Common myeloid progenitor, CD34-positive (primary cell): ENCODE data around the gene CEACAM21. TPM values are rescaled to one million over a fixed set of nuclear protein-coding genes. Genes with fewer than 3 reads are reported as not detected.

ENCODE experiments used
- CTCF ChIA-PET: fragments of 350-600 bp; sonication (Branson Sonifier 250); formaldehyde crosslinking; loops from one replicate; lab custom pipeline; 2021; ENCODE audit warnings: antibody characterized with exemption; lab: Charles Lee
- POLR2A ChIA-PET: fragments of 350-600 bp; sonication (Branson Sonifier 250); formaldehyde crosslinking; loops from one replicate; lab custom pipeline; 2021; ENCODE audit warnings: antibody characterized with exemption; lab: Charles Lee
- DNase-seq, 3 donors: peaks; one replicate each; pipeline versions ENCODE4 v3.0.0 to v3.0.0-alpha.2; 2013
- H3K27ac ChIP-seq, 2 experiments: 1 replicate in 1 of 2; 2 replicates in 1 of 2; pipeline ENCODE4 v1.7.0; 2013; ENCODE audit warnings: inconsistent platforms in 2 of 2, low read length in 2 of 2, mild to moderate bottlenecking in 2 of 2, low read depth in 1 of 2, moderate library complexity in 1 of 2; ENCODE audit not compliant: severe bottlenecking in 2 of 2, insufficient read depth in 1 of 2, poor library complexity in 1 of 2
- H3K27me3 ChIP-seq, 5 experiments: replicated peaks in 2 of 5; 1 replicate in 3 of 5; 2 replicates in 2 of 5; pipeline versions ENCODE4 v1.6.1 to v1.7.0; 2013; ENCODE audit warnings: low read length in 4 of 5, mild to moderate bottlenecking in 2 of 5, moderate library complexity in 2 of 5, inconsistent platforms in 1 of 5; ENCODE audit not compliant: insufficient read depth in 5 of 5, control insufficient read depth in 4 of 5
- H3K36me3 ChIP-seq, 4 experiments: 1 replicate in 2 of 4; 2 replicates in 2 of 4; pipeline versions ENCODE4 v1.6.1 to v1.7.0; 2013; ENCODE audit warnings: low read length in 3 of 4, control low read depth in 1 of 4, mild to moderate bottlenecking in 1 of 4; ENCODE audit not compliant: control insufficient read depth in 4 of 4, insufficient read depth in 4 of 4
- H3K4me1 ChIP-seq, 4 experiments: 1 replicate in 3 of 4; 2 replicates in 1 of 4; pipeline versions ENCODE4 v1.6.1 to v1.7.1; 2013; ENCODE audit warnings: low read length in 3 of 4, mild to moderate bottlenecking in 3 of 4, control low read depth in 1 of 4, inconsistent platforms in 1 of 4, moderate library complexity in 1 of 4; ENCODE audit not compliant: control insufficient read depth in 4 of 4, insufficient read depth in 4 of 4; ENCODE audit errors: control extremely low read depth in 1 of 4
- H3K4me3 ChIP-seq, 7 experiments: 1 replicate in 4 of 7; 2 replicates in 3 of 7; pipeline versions ENCODE4 v1.5.1 to v1.7.0; 2013; ENCODE audit warnings: mild to moderate bottlenecking in 7 of 7, low read length in 6 of 7, moderate library complexity in 6 of 7, inconsistent platforms in 2 of 7, low read depth in 2 of 7, control low read depth in 1 of 7; ENCODE audit not compliant: insufficient read depth in 4 of 7, control insufficient read depth in 1 of 7; ENCODE audit errors: extremely low read depth in 1 of 7
- H3K9me3 ChIP-seq, 5 experiments: 1 replicate in 4 of 5; 2 replicates in 1 of 5; pipeline versions ENCODE4 v1.6.1 to v1.7.1; 2013; ENCODE audit warnings: low read length in 4 of 5, mild to moderate bottlenecking in 2 of 5, inconsistent platforms in 1 of 5, low read depth in 1 of 5, moderate library complexity in 1 of 5; ENCODE audit not compliant: control insufficient read depth in 4 of 5, insufficient read depth in 2 of 5; ENCODE audit errors: control extremely low read depth in 1 of 5
- WGBS: methylation state at CpG from one replicate; pipeline ENCODE4 v1.1.5; 2013; ENCODE audit not compliant: insufficient coverage; 5-methylcytosine and 5-hydroxymethylcytosine counted together
- polyA plus RNA-seq: library from polyadenylated mRNA; unstranded; fragments of 120-200 nt; gene quantifications from one replicate; pipeline ENCODE4 v1.2.1, GENCODE V29; 2013

The CEACAM21 gene
- polyA plus RNA-seq = 16.4 TPM

- 0% methylated on average over 3 of the region's 4 CpGs for WGBS
- Histone ChIP-seq H3K27me3 (no peaks in the 10 kb centered on the region), H3K9me3 (peaks cover 0 to 8% (median 3%) of the 10 kb centered on the region in 5 experiments), H3K27ac (peak within 1 kb of the TSS; percentile 22 to 39), H3K36me3 (peaks cover 0 to 36% (median 10%) of the 10 kb centered on the region in 4 experiments), H3K4me1 (peaks cover 1 to 13% (median 12%) of the 10 kb centered on the region in 4 experiments), H3K4me3 (peak within 1 kb of the TSS in 5 of 7 experiments; percentile 8 to 60 (median 22))
- DNase-seq = peak; percentile 59 to 86 (median 80)
- POLR2A ChIA-PET = interaction anchor here (0.7 kb wide), 2 partner anchors 12 to 21 kb away, joined by 3 read pairs; no protein-coding TSS in a partner anchor
- CTCF ChIA-PET = interaction anchor here (0.9 to 3.9 kb wide), 5 partner anchors 9 to 126 kb away, joined by 3 to 16 read pairs (median 4); no protein-coding TSS in a partner anchor
Observed at GRCh38 chr19:41575998-41576397, at the start of gene CEACAM21. TSS of gene CEACAM21 (plus strand) at chr19:41576166. CDS start at chr19:41576275, 109 bp downstream.

GRCh38 chr19:41527089-41527488 lies 48.9 kb upstream of the CEACAM21 start:
- ChIA-PET CTCF (interaction anchor here (7.1 kb wide), 1 partner anchor 37 kb away, joined by 43 read pairs; no protein-coding TSS in a partner anchor), POLR2A (no interaction called here)
- no peak overlapping the region for H3K4me3 ChIP-seq
- H3K9me3 ChIP-seq = peaks cover 0 to 4% (median 0%) of the 10 kb centered on the region in 5 experiments
- no peaks in the 10 kb centered on the region for H3K27me3 ChIP-seq
- no peak for DNase-seq
- no peak overlapping the region for H3K27ac ChIP-seq
- 90% methylated on average over 2 of the region's 3 CpGs for WGBS
- H3K4me1 ChIP-seq = peaks cover 24 to 52% (median 44%) of the 10 kb centered on the region in 4 experiments
- no peaks in the 10 kb centered on the region for H3K36me3 ChIP-seq

- DNase-seq = peak in 1 of 3 donors; percentile 42
- H3K27me3 ChIP-seq = no peaks in the 10 kb centered on the region
- H3K9me3 ChIP-seq = peaks cover 0 to 4% (median 0%) of the 10 kb centered on the region in 5 experiments
- H3K27ac ChIP-seq = no peak overlapping the region
- no peaks in the 10 kb centered on the region for H3K36me3 ChIP-seq
- ChIA-PET POLR2A (no interaction called here), CTCF (interaction anchor here (0.8 to 7.1 kb wide), 5 partner anchors 9 to 39 kb away, joined by 3 to 43 read pairs (median 5); no protein-coding TSS in a partner anchor)
- H3K4me3 ChIP-seq = no peak overlapping the region
- WGBS = 83% methylated on average over 1 of the region's 2 CpGs
- peaks cover 27 to 54% (median 43%) of the 10 kb centered on the region in 4 experiments for H3K4me1 ChIP-seq
Observed at GRCh38 chr19:41528106-41528505, 47.9 kb upstream of the CEACAM21 start.

GRCh38 chr19:41529484-41530183 lies 46.3 kb upstream of the CEACAM21 start:
- H3K9me3 ChIP-seq = peaks cover 0 to 4% (median 0%) of the 10 kb centered on the region in 5 experiments
- ChIA-PET CTCF (interaction anchor here (1.1 to 7.1 kb wide), 7 partner anchors 9 to 81 kb away, joined by 3 to 43 read pairs (median 6); no protein-coding TSS in a partner anchor), POLR2A (no interaction called here)
- H3K27ac ChIP-seq = no peak overlapping the region
- no peaks in the 10 kb centered on the region for H3K36me3 ChIP-seq
- H3K4me1 ChIP-seq = peaks cover 41 to 70% (median 58%) of the 10 kb centered on the region in 4 experiments
- H3K4me3 ChIP-seq = no peak overlapping the region
- DNase-seq = no peak
- 91% methylated on average over 3 of the region's 4 CpGs for WGBS
- no peaks in the 10 kb centered on the region for H3K27me3 ChIP-seq

- no peak for DNase-seq
- WGBS = 70% methylated on average over 4 of the region's 4 CpGs
- Histone ChIP-seq H3K4me3 (peak overlapping the region in 2 of 7 experiments; percentile 46 to 69), H3K4me1 (peaks cover 45 to 74% (median 62%) of the 10 kb centered on the region in 4 experiments), H3K27me3 (no peaks in the 10 kb centered on the region), H3K9me3 (peaks cover 0 to 4% (median 0%) of the 10 kb centered on the region in 5 experiments), H3K27ac (no peak overlapping the region), H3K36me3 (no peaks in the 10 kb centered on the region)
- ChIA-PET POLR2A (interaction anchor here (1.8 kb wide), 2 partner anchors 33 to 202 kb away, joined by 6 read pairs; no protein-coding TSS in a partner anchor), CTCF (interaction anchor here (1.2 to 7.1 kb wide), 6 partner anchors 15 to 82 kb away, joined by 3 to 43 read pairs (median 8); no protein-coding TSS in a partner anchor)
Observed at GRCh38 chr19:41530184-41530534, 45.8 kb upstream of the CEACAM21 start.

GRCh38 chr19:41530761-41531301 lies 45.1 kb upstream of the CEACAM21 start:
- peak overlapping the region in 6 of 7 experiments; percentile 31 to 69 (median 42) for H3K4me3 ChIP-seq
- H3K36me3 ChIP-seq = no peaks in the 10 kb centered on the region
- peaks cover 45 to 77% (median 64%) of the 10 kb centered on the region in 4 experiments for H3K4me1 ChIP-seq
- DNase-seq = peak; percentile 48 to 90 (median 82)
- H3K27me3 ChIP-seq = no peaks in the 10 kb centered on the region
- CTCF ChIA-PET = interaction anchor here (1.0 to 7.1 kb wide), 9 partner anchors 9 to 82 kb away, joined by 3 to 43 read pairs (median 7); no protein-coding TSS in a partner anchor
- peaks cover 0 to 4% (median 0%) of the 10 kb centered on the region in 5 experiments for H3K9me3 ChIP-seq
- POLR2A ChIA-PET = interaction anchor here (0.6 to 1.8 kb wide), 8 partner anchors 9 to 203 kb away, joined by 3 to 6 read pairs (median 4); no protein-coding TSS in a partner anchor
- H3K27ac ChIP-seq = no peak overlapping the region
- 3% methylated on average over 5 of the region's 8 CpGs for WGBS
